Measurements from ENCODE around the gene CFAP221.

The CFAP221 gene

GRCh38 chr2:119660343-119660658 is 116.1 kb downstream of the CFAP221 start:
- Histone ChIP-seq H3K9me2 (replicated peaks; ENCODE audit: low read depth, low read length) (no peaks in the 10 kb centered on the region), H3K36me3 (ENCODE audit: insufficient read depth, low read length) (no peaks in the 10 kb centered on the region), H3F3A (ENCODE audit: low read depth) (no peaks in the 10 kb centered on the region), H3K9ac (ENCODE audit: low read depth, low read length, poor library complexity, severe bottlenecking) (no peak overlapping the region), H3K4me2 (ENCODE audit: low read depth, low read length, poor library complexity, severe bottlenecking) (no peak overlapping the region), H2AFZ (ENCODE audit: low read length) (no peak overlapping the region), H4K20me1 (ENCODE audit: insufficient read depth, low read length, poor library complexity, severe bottlenecking) (no peaks in the 10 kb centered on the region), H3K9me3 (ENCODE audit: insufficient read depth, low read depth, low read length) (no peaks in the 10 kb centered on the region), H3K27me3 (ENCODE audit: insufficient read depth, low read length, poor library complexity, severe bottlenecking) (no peaks in the 10 kb centered on the region), H3K4me3 (ENCODE audit: low read length, poor library complexity, severe bottlenecking) (no peak overlapping the region), H3K79me2 (ENCODE audit: insufficient read depth, low read length) (no peaks in the 10 kb centered on the region), H3K4me1 (ENCODE audit: insufficient read depth, low read length, poor library complexity, severe bottlenecking) (no peaks in the 10 kb centered on the region)
- TF ChIP-seq EZH2phosphoT487 (IDR thresholded peaks at IDR 0.05; ENCODE audit: borderline replicate concordance) (no peak), CTCF (conservative IDR thresholded peaks at IDR 0.05; ENCODE audit: low read length) (no peak)

GRCh38 chr2:119662297-119662696 is 118.0 kb downstream of the CFAP221 start:
- Histone ChIP-seq H3K4me1 (ENCODE audit: insufficient read depth, low read length, poor library complexity, severe bottlenecking) (no peaks in the 10 kb centered on the region), H3K4me3 (ENCODE audit: low read length, poor library complexity, severe bottlenecking) (no peak overlapping the region), H3K4me2 (ENCODE audit: low read depth, low read length, poor library complexity, severe bottlenecking) (no peak overlapping the region), H3K36me3 (ENCODE audit: insufficient read depth, low read length) (no peaks in the 10 kb centered on the region), H2AFZ (ENCODE audit: low read length) (no peak overlapping the region), H3F3A (ENCODE audit: low read depth) (no peaks in the 10 kb centered on the region), H3K79me2 (ENCODE audit: insufficient read depth, low read length) (no peaks in the 10 kb centered on the region), H3K9me3 (ENCODE audit: insufficient read depth, low read depth, low read length) (no peaks in the 10 kb centered on the region), H4K20me1 (ENCODE audit: insufficient read depth, low read length, poor library complexity, severe bottlenecking) (no peaks in the 10 kb centered on the region), H3K9ac (ENCODE audit: low read depth, low read length, poor library complexity, severe bottlenecking) (no peak overlapping the region), H3K27me3 (ENCODE audit: insufficient read depth, low read length, poor library complexity, severe bottlenecking) (no peaks in the 10 kb centered on the region), H3K9me2 (replicated peaks; ENCODE audit: low read depth, low read length) (no peaks in the 10 kb centered on the region)
- TF ChIP-seq CTCF (conservative IDR thresholded peaks at IDR 0.05; ENCODE audit: low read length), result no peak
- no peak for TF ChIP-seq EZH2phosphoT487 (IDR thresholded peaks at IDR 0.05; ENCODE audit: borderline replicate concordance)

GRCh38 chr2:119668546-119668945 is 124.3 kb downstream of the CFAP221 start:
- Histone ChIP-seq H3K36me3 (ENCODE audit: insufficient read depth, low read length) (no peaks in the 10 kb centered on the region), H3K4me3 (ENCODE audit: low read length, poor library complexity, severe bottlenecking) (no peak overlapping the region), H3K4me2 (ENCODE audit: low read depth, low read length, poor library complexity, severe bottlenecking) (no peak overlapping the region), H3K9ac (ENCODE audit: low read depth, low read length, poor library complexity, severe bottlenecking) (no peak overlapping the region), H3K27me3 (ENCODE audit: insufficient read depth, low read length, poor library complexity, severe bottlenecking) (no peaks in the 10 kb centered on the region), H3K4me1 (ENCODE audit: insufficient read depth, low read length, poor library complexity, severe bottlenecking) (no peaks in the 10 kb centered on the region), H2AFZ (ENCODE audit: low read length) (no peak overlapping the region), H3K9me3 (ENCODE audit: insufficient read depth, low read depth, low read length) (no peaks in the 10 kb centered on the region), H3K9me2 (replicated peaks; ENCODE audit: low read depth, low read length) (no peaks in the 10 kb centered on the region), H3K79me2 (ENCODE audit: insufficient read depth, low read length) (no peaks in the 10 kb centered on the region), H4K20me1 (ENCODE audit: insufficient read depth, low read length, poor library complexity, severe bottlenecking) (no peaks in the 10 kb centered on the region), H3F3A (ENCODE audit: low read depth) (no peaks in the 10 kb centered on the region)
- TF ChIP-seq EZH2phosphoT487 (IDR thresholded peaks at IDR 0.05; ENCODE audit: borderline replicate concordance) (no peak), CTCF (conservative IDR thresholded peaks at IDR 0.05; ENCODE audit: low read length) (no peak)
